SIG-M5 treated with dmso at 0.1 percent for 504 hours (cell line): ENCODE results near the gene SLC27A5.
"Not testable (repeated sequence)": the region's sequence is repeated elsewhere in the genome, so short reads cannot be mapped to it uniquely, and the experiment has no call there.

Experiments
- DNase-seq: peaks from one replicate; lab custom pipeline; 2025; ENCODE audit not compliant: unreplicated experiment; lab: John Stamatoyannopoulos, UW

The SLC27A5 gene

DNA sequence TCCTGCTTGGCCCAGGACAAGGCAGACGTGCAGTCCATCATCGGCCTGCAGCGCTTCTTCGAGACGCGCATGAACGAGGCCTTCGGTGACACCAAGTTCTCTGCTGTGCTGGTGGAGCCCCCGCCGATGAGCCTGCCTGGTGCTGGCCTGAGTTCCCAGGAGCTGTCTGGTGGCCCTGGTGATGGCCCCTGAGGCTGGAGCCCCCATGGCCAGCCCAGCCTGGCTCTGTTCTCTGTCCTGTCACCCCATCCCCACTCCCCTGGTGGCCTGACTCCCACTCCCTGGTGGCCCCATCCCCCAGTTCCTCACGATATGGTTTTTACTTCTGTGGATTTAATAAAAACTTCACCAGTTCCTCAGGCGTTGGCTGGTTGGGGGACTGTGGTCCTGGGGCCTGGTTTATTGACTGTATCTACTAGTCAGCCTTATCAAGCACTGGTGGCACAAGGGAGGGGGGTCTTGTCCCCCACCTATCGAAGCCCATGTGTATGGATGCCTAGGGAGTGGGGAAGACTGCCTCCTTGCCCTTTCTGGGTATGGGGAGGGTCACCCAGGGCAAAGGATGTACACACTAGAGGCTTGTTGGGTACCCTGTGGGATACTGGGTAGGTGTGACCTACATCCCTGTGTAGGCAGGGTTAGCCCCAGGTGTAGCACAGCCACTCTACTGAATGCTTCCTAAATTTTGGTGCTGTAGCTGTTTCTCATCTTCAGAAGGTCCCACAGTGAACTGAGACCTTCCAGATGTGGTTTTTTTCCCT lies 38.8 kb upstream of the SLC27A5 start:
- no peak for DNase-seq

DNA sequence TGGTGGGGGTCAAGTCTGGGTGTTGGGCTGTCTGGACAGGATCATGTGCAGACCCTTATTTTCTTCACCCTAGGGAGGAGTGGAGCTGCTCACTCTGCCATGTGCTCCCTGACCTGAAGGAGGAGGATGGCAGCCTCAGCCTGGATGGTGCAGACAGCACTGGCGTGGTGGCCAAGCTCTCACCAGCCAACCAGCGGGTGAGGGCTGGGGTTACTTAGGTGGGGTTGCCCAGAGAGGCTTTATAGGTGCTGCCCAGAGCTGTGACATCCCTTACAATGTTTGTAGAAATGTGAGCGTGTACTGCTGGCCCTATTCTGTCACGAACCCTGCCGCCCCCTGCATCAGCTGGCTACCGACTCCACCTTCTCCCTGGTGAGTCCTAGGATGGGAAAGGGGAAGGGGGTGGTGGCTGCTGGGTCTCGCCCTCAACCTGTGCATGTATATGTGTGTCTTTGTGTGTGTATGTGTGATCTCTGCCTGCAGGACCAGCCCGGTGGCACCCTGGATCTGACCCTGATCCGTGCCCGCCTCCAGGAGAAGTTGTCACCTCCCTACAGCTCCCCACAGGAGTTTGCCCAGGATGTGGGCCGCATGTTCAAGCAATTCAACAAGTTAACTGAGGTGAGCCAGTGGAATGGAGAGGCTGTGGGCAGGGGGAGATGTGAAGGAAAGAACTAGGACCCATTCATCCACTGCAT lies 38.0 kb upstream of the SLC27A5 start:
- no peak for DNase-seq

DNA sequence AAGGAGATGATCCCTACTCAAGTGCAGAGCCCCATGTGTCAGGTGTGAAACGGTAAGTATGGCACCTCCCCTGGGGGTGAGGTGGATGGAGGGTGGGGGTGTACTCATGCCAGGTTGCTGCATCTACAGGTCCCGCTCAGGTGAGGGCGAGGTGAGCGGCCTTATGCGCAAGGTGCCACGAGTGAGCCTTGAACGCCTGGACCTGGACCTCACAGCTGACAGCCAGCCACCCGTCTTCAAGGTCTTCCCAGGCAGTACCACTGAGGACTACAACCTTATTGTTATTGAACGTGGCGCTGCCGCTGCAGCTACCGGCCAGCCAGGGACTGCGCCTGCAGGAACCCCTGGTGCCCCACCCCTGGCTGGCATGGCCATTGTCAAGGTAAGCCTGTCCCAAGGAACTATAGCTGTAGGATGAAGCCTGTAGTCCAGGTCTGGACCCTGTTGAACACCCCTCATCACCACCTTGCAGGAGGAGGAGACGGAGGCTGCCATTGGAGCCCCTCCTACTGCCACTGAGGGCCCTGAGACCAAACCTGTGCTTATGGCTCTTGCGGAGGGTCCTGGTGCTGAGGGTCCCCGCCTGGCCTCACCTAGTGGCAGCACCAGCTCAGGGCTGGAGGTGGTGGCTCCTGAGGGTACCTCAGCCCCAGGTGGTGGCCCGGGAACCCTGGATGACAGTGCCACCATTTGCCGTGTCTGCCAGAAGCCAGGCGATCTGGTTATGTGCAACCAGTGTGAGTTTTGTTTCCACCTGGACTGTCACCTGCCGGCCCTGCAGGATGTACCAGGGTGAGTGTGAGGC lies 37.3 kb upstream of the SLC27A5 start:
- DNase-seq, result no peak

DNA sequence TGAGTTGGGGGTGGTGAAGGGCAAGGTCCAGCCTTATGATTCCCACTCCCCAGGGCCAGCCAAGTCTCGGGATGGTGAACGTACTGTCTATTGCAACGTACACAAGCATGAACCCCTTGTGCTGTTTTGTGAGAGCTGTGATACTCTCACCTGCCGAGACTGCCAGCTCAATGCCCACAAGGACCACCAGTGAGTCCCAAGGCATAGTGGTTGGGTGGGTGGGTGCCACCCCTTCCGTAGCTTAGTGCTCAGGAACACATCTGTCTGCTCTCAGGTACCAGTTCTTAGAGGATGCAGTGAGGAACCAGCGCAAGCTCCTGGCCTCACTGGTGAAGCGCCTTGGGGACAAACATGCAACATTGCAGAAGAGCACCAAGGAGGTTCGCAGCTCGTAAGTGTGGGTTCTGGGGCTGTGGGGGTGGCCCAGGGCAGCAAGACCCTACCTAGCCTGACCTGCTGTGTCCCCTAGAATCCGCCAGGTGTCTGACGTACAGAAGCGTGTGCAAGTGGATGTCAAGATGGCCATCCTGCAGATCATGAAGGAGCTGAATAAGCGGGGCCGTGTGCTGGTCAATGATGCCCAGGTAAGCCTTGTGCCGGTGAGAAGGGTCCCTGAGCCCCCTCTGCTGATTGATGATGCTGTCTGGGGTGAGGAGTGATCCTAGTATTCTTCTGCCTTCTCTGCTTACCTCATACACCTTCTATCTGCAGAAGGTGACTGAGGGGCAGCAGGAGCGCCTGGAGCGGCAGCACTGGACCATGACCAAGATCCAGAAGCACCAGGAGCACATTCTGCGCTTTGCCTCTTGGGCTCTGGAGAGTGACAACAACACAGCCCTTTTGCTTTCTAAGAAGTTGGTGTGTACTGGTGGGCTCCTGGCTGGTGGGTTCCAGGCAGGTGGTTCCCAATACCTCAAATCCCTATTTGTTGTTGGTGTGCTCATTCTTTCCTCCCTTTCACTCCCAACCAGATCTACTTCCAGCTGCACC lies 35.8 kb upstream of the SLC27A5 start:
- no peak for DNase-seq

DNA sequence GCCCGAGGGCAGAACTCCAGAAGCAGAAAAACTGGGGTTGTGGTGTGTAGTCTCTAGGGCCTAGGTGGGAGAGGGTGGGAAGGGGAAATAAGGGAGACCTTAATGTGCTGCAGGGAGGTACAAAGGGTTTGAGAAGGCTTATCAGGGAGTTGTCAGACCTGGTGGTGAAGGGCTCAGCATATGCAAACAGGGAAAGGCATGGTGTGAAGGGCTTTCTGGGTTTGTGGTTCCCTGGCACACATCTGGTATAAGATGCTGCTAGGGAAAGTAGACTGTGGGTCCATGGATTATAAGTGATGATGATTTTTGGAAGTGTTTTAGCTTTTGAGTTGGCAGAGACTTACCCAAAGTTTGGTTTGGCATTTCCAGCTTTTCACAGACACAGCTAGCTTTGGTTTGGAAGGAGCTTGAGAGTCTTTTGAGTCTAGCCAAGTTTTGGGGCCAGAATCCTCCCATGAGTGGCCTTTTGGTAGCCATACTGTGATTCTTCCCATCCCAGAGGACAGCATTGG lies 34.3 kb upstream of the SLC27A5 start:
- DNase-seq, result no peak

DNA sequence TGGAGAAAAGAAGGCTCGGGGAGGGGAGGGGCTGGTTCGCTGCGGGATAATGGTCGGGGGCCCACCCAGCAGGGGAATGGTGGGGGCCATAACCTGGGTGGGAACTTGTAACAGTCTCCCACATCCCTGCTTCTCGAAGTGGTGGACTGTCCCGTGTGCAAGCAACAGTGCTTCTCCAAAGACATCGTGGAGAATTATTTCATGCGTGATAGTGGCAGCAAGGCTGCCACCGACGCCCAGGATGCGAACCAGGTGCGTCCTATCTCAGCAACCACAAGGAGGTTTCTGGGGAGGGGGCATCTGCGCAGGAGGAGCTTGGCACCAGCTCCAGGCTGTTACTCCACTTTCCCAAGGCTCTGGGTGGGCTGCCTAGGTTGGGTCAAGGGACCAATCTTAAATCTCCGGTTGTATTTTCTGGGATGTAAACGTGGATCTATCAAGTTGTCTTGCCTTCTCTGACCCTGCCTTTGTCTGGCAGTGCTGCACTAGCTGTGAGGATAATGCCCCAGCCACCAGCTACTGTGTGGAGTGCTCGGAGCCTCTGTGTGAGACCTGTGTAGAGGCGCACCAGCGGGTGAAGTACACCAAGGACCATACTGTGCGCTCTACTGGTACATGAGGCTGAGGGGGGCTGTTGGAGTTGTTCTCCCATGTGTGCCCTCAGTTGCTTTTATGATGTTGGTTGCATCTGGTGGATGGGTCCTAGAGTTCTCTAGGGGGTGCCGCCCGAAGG lies 33.7 kb upstream of the SLC27A5 start:
- no peak for DNase-seq

DNA sequence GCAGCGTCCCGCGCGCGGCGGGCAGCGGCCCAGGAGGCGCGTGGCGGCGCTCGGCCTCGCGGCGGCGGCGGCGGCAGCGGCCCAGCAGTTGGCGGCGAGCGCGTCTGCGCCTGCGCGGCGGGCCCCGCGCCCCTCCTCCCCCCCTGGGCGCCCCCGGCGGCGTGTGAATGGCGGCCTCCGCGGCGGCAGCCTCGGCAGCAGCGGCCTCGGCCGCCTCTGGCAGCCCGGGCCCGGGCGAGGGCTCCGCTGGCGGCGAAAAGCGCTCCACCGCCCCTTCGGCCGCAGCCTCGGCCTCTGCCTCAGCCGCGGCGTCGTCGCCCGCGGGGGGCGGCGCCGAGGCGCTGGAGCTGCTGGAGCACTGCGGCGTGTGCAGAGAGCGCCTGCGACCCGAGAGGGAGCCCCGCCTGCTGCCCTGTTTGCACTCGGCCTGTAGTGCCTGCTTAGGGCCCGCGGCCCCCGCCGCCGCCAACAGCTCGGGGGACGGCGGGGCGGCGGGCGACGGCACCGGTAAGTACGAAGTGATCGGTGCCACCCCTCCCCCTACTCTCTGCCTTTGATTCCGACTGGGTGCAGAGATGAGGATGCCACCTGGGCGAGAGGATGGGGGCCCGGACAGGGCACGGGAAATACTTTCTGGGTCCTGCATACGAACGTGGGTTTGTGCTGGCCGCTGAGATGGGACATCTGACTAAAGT lies 32.9 kb upstream of the SLC27A5 start:
- no peak for DNase-seq

DNA sequence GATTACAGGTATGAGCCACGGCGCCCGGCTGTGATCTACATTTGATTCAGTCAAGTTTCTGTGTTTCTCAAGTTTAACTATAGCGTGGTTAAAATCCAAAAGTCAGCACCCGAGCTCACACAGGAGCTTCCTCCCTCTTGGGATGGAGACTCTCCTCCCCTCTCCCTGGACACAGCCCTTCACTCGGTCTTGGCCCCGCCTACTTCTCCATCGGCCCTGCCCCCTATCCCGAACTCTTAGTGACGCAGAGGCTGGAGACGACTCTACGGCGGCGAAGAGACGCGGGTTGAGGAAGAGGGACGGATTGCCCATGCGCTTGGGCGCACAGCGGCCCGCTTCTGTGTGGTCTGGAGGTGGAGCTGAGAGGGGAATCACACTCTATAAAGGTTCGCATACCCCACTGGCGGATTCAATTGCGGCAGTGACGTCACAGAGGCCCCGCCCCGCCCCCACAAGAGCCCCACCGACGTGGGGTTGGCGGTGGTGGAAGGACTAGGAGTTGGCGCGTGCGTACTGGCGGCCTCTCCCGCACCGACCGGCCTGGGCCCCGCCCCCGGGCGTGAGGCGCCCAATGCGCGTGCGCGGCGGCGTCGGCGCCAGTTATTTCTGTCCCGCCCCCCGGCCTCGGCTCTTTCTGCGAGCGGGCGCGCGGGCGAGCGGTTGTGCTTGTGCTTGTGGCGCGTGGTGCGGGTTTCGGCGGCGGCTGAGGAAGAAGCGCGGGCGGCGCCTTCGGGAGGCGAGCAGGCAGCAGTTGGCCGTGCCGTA lies 32.2 kb upstream of the SLC27A5 start, which contains the start of gene TRIM28:
Gene TRIM28 (plus strand): TSS at position 239 of the 765 bp plus-strand sequence. CDS start 694 bp downstream, outside the sequence.
- no peak for DNase-seq

DNA sequence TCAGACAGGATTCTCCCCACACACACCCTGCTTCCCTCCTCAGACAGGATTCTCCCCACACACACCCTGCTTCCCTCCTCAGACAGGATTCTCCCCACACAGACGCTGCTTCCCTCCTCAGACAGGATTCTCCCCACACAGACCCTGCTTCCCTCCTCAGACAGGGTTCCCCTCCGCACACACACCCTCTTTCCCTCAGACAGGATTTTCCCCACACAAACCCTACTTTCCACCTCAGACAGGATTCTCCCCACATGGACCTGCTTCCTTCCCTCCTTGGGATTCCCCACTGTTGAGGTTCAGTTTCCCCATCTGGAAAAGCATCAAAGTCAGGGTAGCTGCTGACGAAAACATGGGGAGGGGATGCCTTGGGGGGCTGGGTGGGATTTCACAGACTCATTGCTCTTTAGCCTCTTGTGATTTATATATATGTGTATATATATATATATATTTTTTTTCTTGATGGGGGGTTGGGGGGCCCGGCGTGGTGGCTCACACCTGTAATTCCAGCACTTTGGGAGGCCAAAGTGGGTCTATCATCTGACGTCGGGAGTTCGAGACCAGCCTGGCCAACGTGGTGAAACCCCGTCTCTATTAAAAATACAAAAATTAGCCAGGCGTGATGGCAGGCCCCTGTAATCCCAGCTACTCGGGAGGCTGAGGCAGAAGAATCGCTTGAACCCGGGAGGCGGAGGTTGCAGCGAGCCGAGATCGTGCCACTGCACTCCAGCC lies 31.0 kb upstream of the SLC27A5 start:
- DNase-seq, result not testable (repeated sequence)

DNA sequence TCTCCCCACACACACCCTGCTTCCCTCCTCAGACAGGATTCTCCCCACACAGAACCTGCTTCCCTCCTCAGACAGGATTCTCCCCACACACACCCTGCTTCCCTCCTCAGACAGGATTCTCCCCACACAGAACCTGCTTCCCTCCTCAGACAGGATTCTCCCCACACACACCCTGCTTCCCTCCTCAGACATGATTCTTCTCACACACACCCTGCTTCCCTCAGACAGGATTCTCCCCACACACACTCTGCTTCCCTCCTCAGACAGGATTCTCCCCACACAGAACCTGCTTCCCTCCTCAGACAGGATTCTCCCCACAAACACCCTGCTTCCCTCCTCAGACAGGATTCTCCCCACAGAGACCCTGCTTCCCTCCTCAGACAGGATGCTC lies 27.4 kb upstream of the SLC27A5 start:
- DNase-seq, result not testable (repeated sequence)

DNA sequence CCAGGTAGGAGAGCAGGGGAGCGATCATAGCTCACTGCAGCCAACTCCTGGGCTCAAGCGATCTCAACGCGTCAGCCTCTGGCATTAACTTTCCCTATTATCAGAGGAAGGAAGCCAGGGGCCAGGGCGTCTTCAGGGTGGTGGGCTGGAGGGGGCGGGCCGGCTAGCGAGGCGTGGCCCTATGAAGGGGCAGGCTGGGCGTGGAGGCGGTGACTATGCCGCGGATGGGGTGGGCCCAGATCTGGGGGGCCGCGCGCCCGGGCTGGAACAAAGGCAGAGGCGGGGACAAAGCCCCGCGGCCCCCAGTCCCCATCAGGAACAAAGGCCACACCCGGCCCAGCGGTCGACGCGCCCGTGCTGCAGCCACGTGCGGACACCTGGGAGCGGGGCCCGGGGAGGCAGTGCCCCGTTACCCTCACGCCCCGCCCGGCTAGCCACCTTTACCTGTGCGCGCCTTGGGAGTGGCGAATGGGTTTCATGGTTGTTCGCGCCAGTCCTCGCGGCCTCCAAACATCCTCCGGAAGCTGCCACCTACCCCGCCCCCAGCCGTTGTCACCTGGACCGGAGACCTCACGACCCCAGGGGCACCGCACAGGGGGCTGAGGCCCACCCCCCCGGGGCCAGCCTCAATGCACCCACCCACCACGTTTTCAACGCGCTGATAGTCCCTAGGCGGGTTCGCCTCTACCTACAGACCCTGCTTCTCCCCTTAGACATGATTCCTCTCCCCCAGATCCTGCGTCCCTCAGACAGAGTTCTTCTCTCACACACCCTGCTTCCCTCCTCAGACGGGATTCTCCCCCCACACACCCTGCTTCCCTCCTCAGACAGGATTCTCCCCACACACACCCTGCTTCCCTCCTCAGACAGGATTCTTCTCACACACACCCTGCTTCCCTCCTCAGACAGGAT lies 26.7 kb upstream of the SLC27A5 start:
- DNase-seq, result no peak

DNA sequence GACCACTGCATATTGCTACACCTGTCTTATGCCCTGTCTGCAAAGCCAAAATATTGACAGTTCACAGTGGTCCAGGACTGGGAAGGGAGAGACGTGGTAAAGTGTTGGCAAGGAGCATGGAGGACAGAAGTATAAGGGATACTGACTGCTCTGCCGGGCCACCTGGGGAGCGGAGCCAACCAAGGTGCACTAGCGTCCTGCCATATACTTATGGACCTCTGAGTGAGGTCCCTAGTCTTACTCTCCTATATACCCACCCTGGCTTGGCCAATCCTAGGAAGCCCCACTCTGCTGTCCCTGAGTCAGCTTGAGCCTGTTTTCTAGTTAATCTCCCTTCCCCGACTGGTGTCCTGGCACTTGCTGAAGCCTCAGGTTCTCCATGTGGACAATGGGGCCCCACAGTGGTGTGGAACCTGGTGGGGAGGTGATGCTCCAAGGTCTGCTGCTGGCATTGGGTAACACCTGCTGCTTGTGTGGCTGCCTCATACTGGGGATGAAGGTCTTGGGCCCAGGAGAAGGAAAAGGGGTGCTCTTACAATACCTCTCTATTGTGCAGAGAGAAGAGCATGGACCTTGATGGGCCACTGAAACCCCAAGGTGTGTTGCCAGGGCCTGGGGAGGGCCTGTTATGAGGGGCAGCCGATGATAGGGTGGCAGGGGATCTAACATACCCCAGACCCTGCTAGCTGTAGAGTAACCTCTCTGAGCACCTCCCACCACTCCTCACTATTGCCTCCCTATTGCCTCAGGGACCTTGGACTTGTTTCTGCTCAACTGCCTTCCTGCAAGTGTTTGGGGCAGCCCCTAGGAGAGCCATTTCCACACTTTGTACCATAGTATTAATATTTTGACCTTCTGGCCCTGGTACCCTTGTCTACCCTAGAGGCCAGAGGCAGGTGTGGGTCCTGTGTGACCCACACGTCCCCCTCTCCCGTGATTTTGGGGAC lies 25.3 kb upstream of the SLC27A5 start:
- DNase-seq, result no peak

DNA sequence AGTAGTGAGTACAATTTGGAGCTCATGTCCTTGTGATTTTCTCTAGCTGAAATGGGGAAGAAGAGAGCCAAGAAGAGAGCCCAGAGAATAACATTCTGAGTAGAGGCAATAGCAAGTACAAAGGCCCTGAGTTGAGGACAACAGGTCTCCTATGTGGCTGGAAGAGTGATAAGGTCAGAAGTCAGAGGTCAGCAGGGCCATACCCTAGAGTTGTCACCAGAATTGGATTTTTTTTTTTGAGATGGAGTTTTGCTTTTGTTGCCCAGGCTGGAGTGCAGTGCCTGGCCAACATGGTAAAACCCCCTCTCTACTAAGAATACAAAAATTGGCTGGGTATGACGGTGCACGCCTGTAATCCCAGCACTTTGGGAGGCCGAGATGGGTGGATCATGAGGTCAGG lies 24.1 kb upstream of the SLC27A5 start:
- no peak for DNase-seq

DNA sequence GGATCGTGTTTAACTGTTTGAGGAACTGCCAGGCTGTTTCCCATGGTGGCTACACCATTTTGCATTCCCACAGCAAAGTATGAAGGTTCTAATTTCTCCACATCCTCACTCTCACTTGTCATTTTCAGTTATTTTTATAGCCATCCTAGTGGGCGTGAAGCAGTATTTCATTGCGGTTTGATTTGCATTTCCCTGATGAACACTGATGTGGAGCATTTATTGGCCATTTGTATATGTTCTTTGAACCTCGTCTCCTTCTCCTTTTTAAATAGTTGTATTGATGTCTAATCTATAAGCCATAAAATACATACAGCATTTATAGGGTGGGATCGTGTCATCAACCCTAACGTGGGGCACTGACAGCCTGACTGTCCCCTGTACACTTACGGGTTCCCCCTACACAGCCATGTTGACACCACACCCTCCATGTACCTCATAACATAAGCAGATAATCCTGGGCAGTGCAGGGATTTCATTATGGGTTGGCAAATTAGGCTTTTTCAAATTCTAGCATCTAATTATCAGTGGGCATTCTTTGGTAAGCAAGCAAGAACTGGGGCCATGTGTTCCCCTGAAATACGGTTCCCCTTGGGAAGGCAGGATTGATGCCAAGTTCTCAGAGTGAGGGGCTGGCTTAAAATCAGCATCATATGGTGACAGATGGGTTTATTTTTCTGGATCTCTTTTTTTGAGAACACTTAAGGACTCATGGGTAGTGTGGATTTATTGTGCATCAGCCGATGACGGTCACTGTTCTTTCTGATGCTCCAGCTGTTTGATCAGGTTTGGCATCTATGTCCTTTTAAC lies 19.4 kb upstream of the SLC27A5 start:
- no peak for DNase-seq

DNA sequence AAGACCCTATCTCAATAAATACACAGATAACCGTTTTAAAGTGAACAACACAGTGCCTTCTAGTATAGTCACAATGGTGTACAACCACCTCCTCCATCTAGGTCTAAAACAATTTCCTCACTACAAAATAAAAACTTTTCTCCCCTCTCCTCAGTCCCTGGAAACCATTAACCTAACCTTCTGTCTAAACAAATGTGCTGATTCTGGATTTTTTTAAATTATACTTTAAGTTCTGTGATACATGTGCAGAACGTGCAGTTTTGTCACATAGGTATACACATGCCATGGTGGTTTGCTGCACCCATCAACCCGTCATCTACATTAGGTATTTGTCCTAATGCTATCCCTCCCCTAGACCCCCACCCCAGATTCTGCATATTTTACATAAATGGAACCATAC lies 17.6 kb upstream of the SLC27A5 start:
- DNase-seq, result no peak
